NCI-H1105 (cell line): ENCODE results near the gene FSTL3.
A peak's percentile ranks its signal among the peaks of the same experiment; 100 is the strongest.
"Not testable (repeated sequence)": the region's sequence is repeated elsewhere in the genome, so short reads cannot be mapped to it uniquely, and the experiment has no call there.

Experiments
- DNase-seq: peaks from one replicate; lab custom pipeline; 2025; lab: John Stamatoyannopoulos, UW

FSTL3 gene

DNA sequence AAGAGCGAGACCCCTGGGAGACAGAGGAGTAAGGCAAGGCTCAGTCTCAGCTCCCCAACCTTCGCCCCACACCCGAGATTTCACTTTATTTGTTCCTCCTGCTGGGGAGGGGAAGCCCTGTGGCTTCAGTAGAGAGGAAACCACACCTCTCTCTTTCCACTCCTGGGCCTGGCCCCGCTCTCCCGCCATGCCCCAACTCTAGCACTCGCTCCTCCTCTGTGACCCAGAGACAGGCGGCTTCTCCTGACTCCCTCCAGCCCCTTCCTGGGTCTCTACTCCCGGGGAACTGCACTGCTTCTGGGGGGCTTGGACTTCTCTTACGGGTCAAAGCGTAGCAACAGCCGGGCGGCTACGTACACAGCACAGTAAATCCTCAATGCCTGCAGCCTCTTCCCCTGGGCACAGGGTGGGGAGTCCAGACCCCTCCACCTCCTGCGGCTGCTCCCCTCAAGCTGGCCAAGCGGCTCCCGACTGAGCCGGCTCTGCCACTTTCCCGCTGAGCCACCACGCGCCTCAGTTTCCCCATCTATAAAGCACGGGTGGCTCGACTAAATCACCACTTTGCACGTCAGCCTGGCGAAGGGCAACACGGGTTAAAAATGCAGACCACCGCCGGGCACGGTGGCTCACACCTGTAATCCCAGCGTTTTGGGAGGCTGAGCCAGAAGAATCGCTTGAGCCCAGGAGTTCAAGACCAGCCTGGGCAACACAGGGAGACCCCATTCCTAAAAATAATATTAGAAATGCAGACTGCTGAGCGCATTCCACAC, 14.6 kb upstream of the FSTL3 start:
- no peak for DNase-seq

DNA sequence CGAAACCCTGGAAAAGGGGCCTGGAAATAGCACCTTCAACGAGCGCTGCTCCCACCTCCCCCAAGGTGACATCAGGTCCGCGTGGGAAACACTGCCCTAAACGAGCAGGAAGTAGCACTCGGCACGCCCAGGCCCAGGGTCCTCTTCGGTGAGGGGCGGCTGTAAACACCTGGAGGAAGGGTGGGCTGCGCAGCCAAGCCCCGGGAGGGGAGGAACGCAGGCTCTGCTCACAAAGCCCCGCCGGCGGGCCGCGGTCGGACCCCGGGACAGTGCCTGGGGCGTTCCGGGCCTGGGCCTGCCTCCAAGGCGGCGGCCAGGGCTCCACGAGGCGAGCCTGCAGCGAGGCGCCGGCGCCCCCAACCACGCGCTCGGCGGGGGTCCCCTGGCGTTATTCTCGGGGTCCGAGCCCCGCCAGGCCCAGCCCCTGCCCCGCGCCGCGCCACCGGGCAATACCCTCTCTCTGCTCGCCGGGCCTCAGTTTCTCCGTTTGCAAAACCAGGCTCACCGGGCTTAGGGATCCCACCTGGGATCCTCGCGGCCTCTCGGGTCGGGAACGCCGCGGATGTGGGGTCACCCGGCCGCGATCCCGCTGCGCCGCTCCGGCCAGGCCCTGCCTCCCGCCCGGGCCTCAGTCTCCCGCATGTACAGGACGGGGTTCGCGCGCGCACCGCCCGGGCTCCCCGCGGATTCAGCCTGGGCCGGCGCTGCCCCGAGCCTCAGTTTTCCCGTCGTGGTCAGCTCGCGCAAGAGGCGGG, 13.8 kb upstream of the FSTL3 start:
- peak; percentile 17 for DNase-seq

GRCh38 chr19:662962-663681, 13.1 kb upstream of the FSTL3 start, which contains the start of gene RNF126:
RNF126 (minus strand) TSS chr19:663214; CDS start chr19:663121, 93 bp downstream.
- peak; percentile 86 for DNase-seq

GRCh38 chr19:663682-664117, 12.5 kb upstream of the FSTL3 start:
- DNase-seq = no peak

DNA sequence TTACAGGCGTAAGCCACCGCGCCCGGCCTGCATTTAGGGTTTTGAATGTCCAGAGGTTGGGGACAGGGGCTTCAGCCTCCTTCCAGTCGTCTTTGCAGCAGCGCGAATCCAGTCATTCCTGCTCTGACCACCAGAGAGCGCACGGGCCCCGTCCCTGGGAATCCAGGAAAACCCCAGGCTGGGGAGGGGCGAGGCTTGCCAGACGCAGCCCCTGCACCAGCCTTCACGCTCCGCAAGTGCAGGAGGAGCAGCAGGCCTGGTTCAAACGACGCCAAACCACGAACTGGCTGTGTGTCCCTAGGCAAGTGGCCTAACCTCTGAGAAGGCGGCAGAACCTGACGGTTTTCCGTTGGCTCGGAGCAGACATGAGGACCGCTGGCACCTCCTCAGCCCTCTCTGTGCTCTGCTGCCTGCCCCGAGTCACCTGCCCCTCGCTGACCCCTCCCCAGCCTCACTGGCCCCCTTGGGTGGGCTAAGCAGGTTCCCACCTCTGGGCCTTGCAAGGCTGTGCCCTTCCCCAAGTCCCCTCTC, 11.2 kb upstream of the FSTL3 start:
- peak; percentile 77 for DNase-seq

- DNase-seq = not testable (repeated sequence)
Measured at GRCh38 chr19:666985-667573, 9.1 kb upstream of the FSTL3 start.

GRCh38 chr19:668675-669434, 7.3 kb upstream of the FSTL3 start:
- DNase-seq = not testable (repeated sequence)

DNA sequence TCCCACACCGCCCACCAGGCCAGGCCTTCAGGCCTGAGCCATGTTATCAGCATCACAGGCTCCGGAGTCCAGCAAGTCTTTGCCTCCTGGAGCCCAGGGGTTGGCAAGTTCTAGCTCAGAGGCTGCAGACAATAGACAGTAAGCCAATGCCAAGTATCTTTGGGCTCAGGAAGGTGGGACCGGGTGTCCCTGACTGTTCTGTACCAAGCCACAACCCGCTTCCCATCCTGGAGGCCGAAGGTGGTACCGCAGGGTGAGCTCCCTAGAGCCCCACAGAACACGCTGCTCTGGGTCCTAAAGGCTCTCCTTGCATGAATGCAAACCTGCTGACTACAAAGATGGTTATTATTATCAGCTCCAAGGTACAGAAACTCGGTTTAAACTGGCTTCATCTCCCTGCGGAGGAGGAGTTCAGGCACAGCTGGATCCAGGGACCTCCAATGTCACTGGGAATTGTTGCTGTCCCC, 5.5 kb upstream of the FSTL3 start:
- no peak for DNase-seq

- no peak for DNase-seq
Measured at GRCh38 chr19:674282-675151, 1.7 kb upstream of the FSTL3 start.

- DNase-seq = no peak
Measured at GRCh38 chr19:676007-676338, 219 bp upstream of the FSTL3 start.

DNA sequence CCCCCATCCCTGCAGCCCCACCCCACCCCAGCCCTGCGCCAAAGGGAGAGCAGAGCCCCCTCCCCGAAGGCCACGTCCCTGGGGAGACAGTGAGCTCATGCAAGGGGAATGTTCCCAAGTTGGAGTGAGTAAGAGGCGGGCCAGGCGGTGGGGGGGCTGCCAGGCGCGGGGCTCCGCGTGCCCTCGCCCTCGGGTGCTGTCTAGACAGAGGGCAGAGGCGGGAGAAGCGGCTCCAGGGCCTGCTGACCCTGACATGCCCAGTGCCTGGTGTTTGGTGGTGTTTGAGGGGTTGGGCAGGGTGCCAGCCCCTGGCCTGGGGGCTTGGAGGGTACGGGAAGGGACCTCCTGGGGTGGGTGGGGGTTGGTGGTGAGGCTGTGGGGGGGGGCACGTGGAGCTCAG, 1.0 kb downstream of the FSTL3 start:
- no peak for DNase-seq

DNA sequence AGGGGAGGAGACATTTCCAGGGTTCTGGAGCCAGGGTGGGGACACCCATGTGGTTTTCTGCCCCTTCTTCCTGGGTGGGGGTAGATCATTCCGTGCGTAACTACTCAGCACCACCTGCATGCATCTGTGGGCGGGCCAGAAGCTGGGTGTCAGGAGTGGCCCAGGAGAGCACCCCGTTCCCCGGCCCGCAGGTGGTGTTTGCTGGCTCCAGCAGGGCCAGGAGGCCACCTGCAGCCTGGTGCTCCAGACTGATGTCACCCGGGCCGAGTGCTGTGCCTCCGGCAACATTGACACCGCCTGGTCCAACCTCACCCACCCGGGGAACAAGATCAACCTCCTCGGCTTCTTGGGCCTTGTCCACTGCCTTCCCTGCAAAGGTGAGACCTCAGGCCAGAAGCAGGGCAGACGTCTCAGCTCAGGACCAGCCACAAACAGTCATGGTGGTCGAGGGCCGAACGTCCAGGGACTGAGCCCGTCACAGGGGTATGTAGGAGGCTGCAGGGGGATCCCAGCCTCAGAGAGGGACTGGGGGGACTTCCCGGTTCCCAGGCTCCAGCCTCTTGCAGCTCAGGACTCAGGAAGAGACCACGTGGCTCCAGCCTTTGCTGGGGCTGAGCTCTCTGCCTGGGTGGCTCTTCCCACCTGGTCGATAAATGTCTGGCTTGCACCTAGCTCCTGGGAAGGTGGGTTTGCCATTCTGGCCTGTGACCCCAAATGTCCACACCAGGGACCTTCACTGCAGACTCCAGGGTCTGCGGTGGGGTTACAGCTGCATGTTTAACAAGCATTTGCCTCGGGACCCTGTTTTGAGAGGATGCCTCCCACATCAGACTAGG, 1.6 kb downstream of the FSTL3 start:
- DNase-seq = no peak

DNA sequence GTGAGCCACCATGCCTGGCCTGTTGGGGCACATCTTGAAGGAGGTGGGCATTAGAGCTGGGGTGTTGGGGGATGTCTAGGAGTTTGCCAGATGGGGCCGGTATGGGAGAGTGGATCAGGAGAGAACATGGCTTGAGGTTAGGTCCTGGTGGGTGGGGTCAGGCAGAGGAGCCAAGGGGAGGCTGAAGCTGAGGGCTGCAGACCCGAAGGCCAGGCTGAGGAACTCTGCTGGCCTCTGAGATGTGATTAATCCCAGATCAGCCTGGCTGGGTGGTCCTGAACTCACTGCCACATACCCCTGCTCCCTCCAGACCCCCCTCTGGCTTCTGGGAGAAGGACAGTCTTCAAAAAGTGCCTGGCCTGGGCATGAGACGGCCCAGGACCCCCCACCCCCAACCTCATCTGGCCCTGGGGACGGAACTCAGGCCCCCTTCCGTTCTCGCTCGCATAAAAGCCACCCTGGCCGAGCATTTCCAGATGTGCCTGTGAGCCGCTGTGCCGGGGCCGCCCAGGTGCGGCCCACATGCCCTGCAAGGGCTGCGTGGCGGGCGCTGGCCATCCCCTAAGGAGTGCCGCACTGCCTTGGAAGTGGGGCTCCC, 2.7 kb downstream of the FSTL3 start:
- no peak for DNase-seq

DNA sequence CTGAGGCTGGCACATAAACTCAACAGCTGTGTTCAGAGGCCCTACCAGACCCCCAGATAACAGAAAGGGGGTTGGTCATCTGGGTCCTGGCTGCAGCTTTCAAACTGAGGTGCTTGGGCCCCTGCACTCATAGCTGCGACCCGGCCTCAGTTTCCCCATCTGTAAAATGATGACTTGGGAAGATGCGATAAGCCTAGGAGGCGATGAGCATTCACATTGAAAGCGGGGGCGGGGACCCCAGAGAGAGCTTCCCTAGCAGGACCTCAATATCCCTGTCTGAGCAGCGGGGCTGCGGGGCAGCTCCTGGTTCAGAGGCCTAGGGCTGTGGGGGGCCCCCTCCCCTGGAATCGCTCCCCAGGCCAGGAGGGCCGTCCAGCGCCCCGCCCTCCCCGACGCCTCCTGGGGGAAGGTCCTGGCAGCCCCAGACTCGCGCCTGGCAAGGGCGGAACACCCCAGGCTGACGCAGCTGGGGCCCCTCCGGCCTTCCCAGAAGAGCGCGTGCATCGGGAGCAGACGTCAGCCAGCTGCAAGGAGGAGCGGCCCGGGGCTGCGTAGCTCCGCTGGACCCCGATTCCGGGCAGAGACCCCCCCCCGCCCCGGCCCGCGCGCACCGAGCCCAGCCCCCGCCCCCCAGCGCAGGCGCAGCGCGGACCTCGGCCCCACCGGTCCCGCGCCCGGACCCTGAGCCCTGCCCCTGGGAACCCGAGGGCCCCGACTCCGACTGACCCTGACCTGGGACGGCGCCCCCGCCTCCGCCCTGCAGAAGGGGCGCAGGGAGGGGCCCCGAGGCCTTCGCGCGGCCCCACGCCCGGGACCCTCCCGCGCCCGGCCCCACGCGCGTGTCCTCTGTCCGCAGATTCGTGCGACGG, 3.5 kb downstream of the FSTL3 start:
- no peak for DNase-seq

- peak; percentile 95 for DNase-seq
Measured at GRCh38 chr19:680287-681028, 4.3 kb downstream of the FSTL3 start.

DNA sequence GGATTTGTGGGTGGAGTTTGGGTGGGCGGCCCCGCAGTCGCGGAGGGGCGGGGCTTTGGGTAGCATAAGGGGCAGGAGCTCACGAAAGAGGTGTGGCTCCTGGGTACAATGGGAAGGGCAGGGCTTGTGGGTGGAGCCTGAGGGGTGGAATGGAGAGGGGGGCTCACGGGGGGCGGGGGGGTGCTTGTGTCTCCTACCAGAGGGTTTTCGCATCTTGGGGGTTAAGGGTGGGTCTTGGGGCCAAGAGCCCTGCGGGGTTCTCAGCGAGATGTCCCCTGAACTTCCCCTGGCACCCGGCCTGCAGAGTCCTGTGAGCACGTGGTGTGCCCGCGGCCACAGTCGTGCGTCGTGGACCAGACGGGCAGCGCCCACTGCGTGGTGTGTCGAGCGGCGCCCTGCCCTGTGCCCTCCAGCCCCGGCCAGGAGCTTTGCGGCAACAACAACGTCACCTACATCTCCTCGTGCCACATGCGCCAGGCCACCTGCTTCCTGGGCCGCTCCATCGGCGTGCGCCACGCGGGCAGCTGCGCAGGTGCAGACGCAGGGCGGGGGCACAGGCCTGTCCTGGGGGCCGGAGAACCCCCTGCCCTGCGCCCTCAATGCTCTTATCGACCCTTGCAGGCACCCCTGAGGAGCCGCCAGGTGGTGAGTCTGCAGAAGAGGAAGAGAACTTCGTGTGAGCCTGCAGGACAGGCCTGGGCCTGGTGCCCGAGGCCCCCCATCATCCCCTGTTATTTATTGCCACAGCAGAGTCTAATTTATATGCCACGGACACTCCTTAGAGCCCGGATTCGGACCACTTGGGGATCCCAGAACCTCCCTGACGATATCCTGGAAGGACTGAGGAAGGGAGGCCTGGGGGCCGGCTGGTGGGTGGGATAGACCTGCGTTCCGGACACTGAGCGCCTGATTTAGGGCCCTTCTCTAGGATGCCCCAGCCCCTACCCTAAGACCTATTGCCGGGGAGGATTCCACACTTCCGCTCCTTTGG, 5.1 kb downstream of the FSTL3 start:
- DNase-seq = no peak
